ENCODE measurements around the gene CLEC3A. TPM values are rescaled to one million over a fixed set of nuclear protein-coding genes. Genes with fewer than 3 reads are reported as not detected.
"Not testable (repeated sequence)": the region's sequence is repeated elsewhere in the genome, so short reads cannot be mapped to it uniquely, and the experiment has no call there.

The CLEC3A gene
- total RNA-seq = not detected

GRCh38 chr16:78022347-78023060 is at the start of gene CLEC3A:
Gene CLEC3A (plus strand): TSS chr16:78022548. CDS start chr16:78022627, 79 bp downstream.
- H3K9me3 Mint-ChIP-seq (ENCODE audit: insufficient read depth) = no peaks in the 10 kb centered on the region
- H3K36me3 Mint-ChIP-seq (ENCODE audit: low read depth) = no peaks in the 10 kb centered on the region
- H3K4me1 Mint-ChIP-seq (ENCODE audit: low read depth) = no peaks in the 10 kb centered on the region
- POLR2A ChIA-PET = no interaction called here
- ATAC-seq (no peak), DNase-seq (no peak)
- CTCF ChIA-PET = no interaction called here
- H3K27ac Mint-ChIP-seq = no peak within 1 kb of the TSS
- H3K27me3 Mint-ChIP-seq (ENCODE audit: low read depth) = peaks cover 2% of the 10 kb centered on the region
- H3K4me3 Mint-ChIP-seq = no peak within 1 kb of the TSS

GRCh38 chr16:77974883-77975282 is 47.5 kb upstream of the CLEC3A start:
- DNase-seq = peak; percentile 24
- POLR2A ChIA-PET = no interaction called here
- Mint-ChIP-seq H3K9me3 (ENCODE audit: insufficient read depth) (no peaks in the 10 kb centered on the region), H3K27ac (no peak overlapping the region), H3K36me3 (ENCODE audit: low read depth) (no peaks in the 10 kb centered on the region), H3K4me1 (ENCODE audit: low read depth) (no peaks in the 10 kb centered on the region), H3K27me3 (ENCODE audit: low read depth) (no peaks in the 10 kb centered on the region), H3K4me3 (no peak overlapping the region)
- CTCF ChIA-PET = interaction anchor here (1.8 kb wide), 1 partner anchor 28 kb away, joined by 3 read pairs; no protein-coding TSS in a partner anchor
- no peak for ATAC-seq

- no peaks in the 10 kb centered on the region for H3K4me1 Mint-ChIP-seq (ENCODE audit: low read depth)
- ChIA-PET CTCF (interaction anchor here (1.0 to 1.8 kb wide), 2 partner anchors 25 to 27 kb away, joined by 3 read pairs; no protein-coding TSS in a partner anchor), POLR2A (no interaction called here)
- DNase-seq = no peak
- no peak overlapping the region for H3K4me3 Mint-ChIP-seq
- no peaks in the 10 kb centered on the region for H3K36me3 Mint-ChIP-seq (ENCODE audit: low read depth)
- no peak overlapping the region for H3K27ac Mint-ChIP-seq
- ATAC-seq = no peak
- H3K27me3 Mint-ChIP-seq (ENCODE audit: low read depth) = no peaks in the 10 kb centered on the region
- H3K9me3 Mint-ChIP-seq (ENCODE audit: insufficient read depth) = no peaks in the 10 kb centered on the region
Measured at GRCh38 chr16:77975942-77976341, 46.4 kb upstream of the CLEC3A start.

- Mint-ChIP-seq H3K36me3 (ENCODE audit: low read depth) (no peaks in the 10 kb centered on the region), H3K4me1 (ENCODE audit: low read depth) (no peaks in the 10 kb centered on the region), H3K27ac (no peak overlapping the region), H3K27me3 (ENCODE audit: low read depth) (no peaks in the 10 kb centered on the region), H3K9me3 (ENCODE audit: insufficient read depth) (no peaks in the 10 kb centered on the region), H3K4me3 (no peak overlapping the region)
- POLR2A ChIA-PET = no interaction called here
- DNase-seq = no peak
- no peak for ATAC-seq
- CTCF ChIA-PET = no interaction called here
Measured at GRCh38 chr16:77977339-77977738, 45.0 kb upstream of the CLEC3A start.

- Mint-ChIP-seq H3K36me3 (ENCODE audit: low read depth) (no peaks in the 10 kb centered on the region), H3K27me3 (ENCODE audit: low read depth) (no peaks in the 10 kb centered on the region), H3K27ac (no peak overlapping the region), H3K4me3 (no peak overlapping the region), H3K4me1 (ENCODE audit: low read depth) (no peaks in the 10 kb centered on the region), H3K9me3 (ENCODE audit: insufficient read depth) (no peaks in the 10 kb centered on the region)
- CTCF ChIA-PET = no interaction called here
- POLR2A ChIA-PET = no interaction called here
- DNase-seq = no peak
- no peak for ATAC-seq
Measured at GRCh38 chr16:77985111-77985510, 37.2 kb upstream of the CLEC3A start.

- Mint-ChIP-seq H3K27me3 (ENCODE audit: low read depth) (no peaks in the 10 kb centered on the region), H3K4me3 (no peak overlapping the region), H3K27ac (no peak overlapping the region), H3K4me1 (ENCODE audit: low read depth) (no peaks in the 10 kb centered on the region), H3K9me3 (ENCODE audit: insufficient read depth) (no peaks in the 10 kb centered on the region), H3K36me3 (ENCODE audit: low read depth) (no peaks in the 10 kb centered on the region)
- DNase-seq (no peak), ATAC-seq (no peak)
- POLR2A ChIA-PET = no interaction called here
- CTCF ChIA-PET = no interaction called here
Measured at GRCh38 chr16:77986011-77986740, 36.2 kb upstream of the CLEC3A start.

GRCh38 chr16:77987810-77988209 is 34.5 kb upstream of the CLEC3A start:
- Mint-ChIP-seq H3K4me3 (no peak overlapping the region), H3K9me3 (ENCODE audit: insufficient read depth) (no peaks in the 10 kb centered on the region), H3K36me3 (ENCODE audit: low read depth) (no peaks in the 10 kb centered on the region), H3K27me3 (ENCODE audit: low read depth) (no peaks in the 10 kb centered on the region), H3K4me1 (ENCODE audit: low read depth) (no peaks in the 10 kb centered on the region), H3K27ac (no peak overlapping the region)
- DNase-seq (no peak), ATAC-seq (no peak)
- ChIA-PET CTCF (interaction anchor here (1.4 kb wide), 1 partner anchor 18 kb away, joined by 4 read pairs; no protein-coding TSS in a partner anchor), POLR2A (no interaction called here)

GRCh38 chr16:77989846-77990245 is 32.5 kb upstream of the CLEC3A start:
- ChIA-PET CTCF (no interaction called here), POLR2A (no interaction called here)
- Mint-ChIP-seq H3K4me1 (ENCODE audit: low read depth) (no peaks in the 10 kb centered on the region), H3K27me3 (ENCODE audit: low read depth) (no peaks in the 10 kb centered on the region), H3K4me3 (no peak overlapping the region), H3K36me3 (ENCODE audit: low read depth) (no peaks in the 10 kb centered on the region), H3K9me3 (ENCODE audit: insufficient read depth) (no peaks in the 10 kb centered on the region), H3K27ac (no peak overlapping the region)
- no peak for ATAC-seq
- no peak for DNase-seq

GRCh38 chr16:77991701-77992100 is 30.6 kb upstream of the CLEC3A start:
- no peak for DNase-seq
- no peaks in the 10 kb centered on the region for H3K36me3 Mint-ChIP-seq (ENCODE audit: low read depth)
- no peak overlapping the region for H3K4me3 Mint-ChIP-seq
- H3K4me1 Mint-ChIP-seq (ENCODE audit: low read depth) = no peaks in the 10 kb centered on the region
- no peak for ATAC-seq
- H3K27me3 Mint-ChIP-seq (ENCODE audit: low read depth) = no peaks in the 10 kb centered on the region
- no peak overlapping the region for H3K27ac Mint-ChIP-seq
- ChIA-PET POLR2A (no interaction called here), CTCF (interaction anchor here (4.4 kb wide), 1 partner anchor 11 kb away, joined by 29 read pairs; no protein-coding TSS in a partner anchor)
- H3K9me3 Mint-ChIP-seq (ENCODE audit: insufficient read depth) = no peaks in the 10 kb centered on the region

GRCh38 chr16:77992381-77992780 is 30.0 kb upstream of the CLEC3A start:
- CTCF ChIA-PET = interaction anchor here (4.4 kb wide), 1 partner anchor 10 kb away, joined by 29 read pairs; no protein-coding TSS in a partner anchor
- H3K4me3 Mint-ChIP-seq; DNase-seq; H3K27me3 Mint-ChIP-seq (ENCODE audit: low read depth); ATAC-seq; H3K36me3 Mint-ChIP-seq (ENCODE audit: low read depth); H3K27ac Mint-ChIP-seq; H3K9me3 Mint-ChIP-seq (ENCODE audit: insufficient read depth); H3K4me1 Mint-ChIP-seq (ENCODE audit: low read depth); POLR2A ChIA-PET: not testable (repeated sequence)

- POLR2A ChIA-PET = no interaction called here
- no peaks in the 10 kb centered on the region for H3K4me1 Mint-ChIP-seq (ENCODE audit: low read depth)
- no peak overlapping the region for H3K27ac Mint-ChIP-seq
- peaks cover 3% of the 10 kb centered on the region for H3K9me3 Mint-ChIP-seq (ENCODE audit: insufficient read depth)
- ATAC-seq (no peak), DNase-seq (no peak)
- CTCF ChIA-PET = interaction anchor here (4.4 kb wide), 1 partner anchor 9 kb away, joined by 29 read pairs; no protein-coding TSS in a partner anchor
- no peak overlapping the region for H3K4me3 Mint-ChIP-seq
- no peaks in the 10 kb centered on the region for H3K27me3 Mint-ChIP-seq (ENCODE audit: low read depth)
- no peaks in the 10 kb centered on the region for H3K36me3 Mint-ChIP-seq (ENCODE audit: low read depth)
Measured at GRCh38 chr16:77993111-77993985, 29.0 kb upstream of the CLEC3A start.
